Suprapubic skin (tissue), 3 donors: ENCODE results near the gene GFPT1.

Source experiments
- EP300 ChIP-seq: sonication (generic); formaldehyde crosslinking; IDR thresholded peaks from one replicate; pipeline ENCODE4 v1.6.1; 2017; ENCODE audit warnings: antibody characterized with exemption
- TF ChIP-seq, protein P1 (sequence below), 2 donors: fragments of 200-600 bp in 1 of 2; fragments of 450-650 bp in 1 of 2; sonication (generic) in 1 of 2; IDR thresholded peaks; one replicate each; pipeline ENCODE4 v1.5.1; 2016 to 2019; ENCODE audit warnings: antibody characterized with exemption in 2 of 2, mild to moderate bottlenecking in 1 of 2, moderate library complexity in 1 of 2

DNA sequence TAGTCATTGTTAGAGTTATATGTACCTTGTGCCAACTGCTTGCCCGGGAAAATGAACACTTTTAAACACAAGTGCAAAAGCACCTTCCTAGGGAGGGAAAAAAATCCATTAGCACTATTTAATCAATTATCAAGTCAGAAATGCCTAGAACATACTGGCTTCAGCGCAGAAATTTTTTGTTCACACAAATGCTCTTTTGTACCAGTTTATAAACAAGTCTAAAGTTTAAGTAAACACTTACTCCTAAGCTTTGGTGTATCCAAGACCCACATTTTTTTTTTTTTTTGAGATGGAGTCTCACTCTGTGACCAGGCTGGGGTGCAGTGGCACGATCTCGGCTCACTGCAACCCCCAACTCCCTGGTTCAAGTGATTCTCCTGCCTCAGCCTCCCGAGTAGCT is 30.6 kb downstream of the GFPT1 start:
- TF ChIP-seq, protein P1, sequence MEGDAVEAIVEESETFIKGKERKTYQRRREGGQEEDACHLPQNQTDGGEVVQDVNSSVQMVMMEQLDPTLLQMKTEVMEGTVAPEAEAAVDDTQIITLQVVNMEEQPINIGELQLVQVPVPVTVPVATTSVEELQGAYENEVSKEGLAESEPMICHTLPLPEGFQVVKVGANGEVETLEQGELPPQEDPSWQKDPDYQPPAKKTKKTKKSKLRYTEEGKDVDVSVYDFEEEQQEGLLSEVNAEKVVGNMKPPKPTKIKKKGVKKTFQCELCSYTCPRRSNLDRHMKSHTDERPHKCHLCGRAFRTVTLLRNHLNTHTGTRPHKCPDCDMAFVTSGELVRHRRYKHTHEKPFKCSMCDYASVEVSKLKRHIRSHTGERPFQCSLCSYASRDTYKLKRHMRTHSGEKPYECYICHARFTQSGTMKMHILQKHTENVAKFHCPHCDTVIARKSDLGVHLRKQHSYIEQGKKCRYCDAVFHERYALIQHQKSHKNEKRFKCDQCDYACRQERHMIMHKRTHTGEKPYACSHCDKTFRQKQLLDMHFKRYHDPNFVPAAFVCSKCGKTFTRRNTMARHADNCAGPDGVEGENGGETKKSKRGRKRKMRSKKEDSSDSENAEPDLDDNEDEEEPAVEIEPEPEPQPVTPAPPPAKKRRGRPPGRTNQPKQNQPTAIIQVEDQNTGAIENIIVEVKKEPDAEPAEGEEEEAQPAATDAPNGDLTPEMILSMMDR (IDR thresholded peaks at IDR 0.05), result no peak
- no peak for TF ChIP-seq EP300
